GM12875 (cell line): ENCODE results near the gene IQGAP3.
A peak's percentile ranks its signal among the peaks of the same experiment; 100 is the strongest.
"Not testable (repeated sequence)": the region's sequence is repeated elsewhere in the genome, so short reads cannot be mapped to it uniquely, and the experiment has no call there.

ENCODE experiments used
- H3K4me3 ChIP-seq: one replicate; pipeline ENCODE4 v1.5.1; 2011; ENCODE audit warnings: low read depth, low read length, control low read depth
- TF ChIP-seq, protein P1 (sequence below): IDR thresholded peaks from 2 replicates; pipeline ENCODE4 v1.5.1; 2011; ENCODE audit warnings: low read depth, mild to moderate bottlenecking, control low read depth, inconsistent platforms, low read length, moderate library complexity, borderline replicate concordance; ENCODE audit not compliant: insufficient read depth

The IQGAP3 gene

DNA sequence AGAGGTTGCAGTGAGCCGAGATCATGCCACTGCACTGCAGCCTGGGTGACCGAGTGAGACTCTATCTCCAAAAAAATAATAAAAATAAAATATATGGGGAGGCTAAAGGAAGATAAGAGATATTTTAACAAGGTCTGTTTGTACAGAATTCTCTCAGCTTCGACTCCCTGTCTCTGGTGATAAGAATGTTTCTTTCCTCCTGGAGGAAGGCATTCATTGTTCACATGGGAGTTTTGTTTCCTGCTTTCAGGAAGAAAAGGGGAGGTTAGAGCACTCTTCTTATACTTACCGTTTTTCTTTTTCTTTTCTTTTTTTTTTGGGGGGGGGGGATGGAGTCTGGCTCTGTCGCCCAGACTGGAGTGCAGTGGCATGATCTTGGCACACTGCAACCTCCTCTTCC is 17.2 kb upstream of the IQGAP3 start:
- H3K4me3 ChIP-seq = no peak overlapping the region
- TF ChIP-seq, protein P1, sequence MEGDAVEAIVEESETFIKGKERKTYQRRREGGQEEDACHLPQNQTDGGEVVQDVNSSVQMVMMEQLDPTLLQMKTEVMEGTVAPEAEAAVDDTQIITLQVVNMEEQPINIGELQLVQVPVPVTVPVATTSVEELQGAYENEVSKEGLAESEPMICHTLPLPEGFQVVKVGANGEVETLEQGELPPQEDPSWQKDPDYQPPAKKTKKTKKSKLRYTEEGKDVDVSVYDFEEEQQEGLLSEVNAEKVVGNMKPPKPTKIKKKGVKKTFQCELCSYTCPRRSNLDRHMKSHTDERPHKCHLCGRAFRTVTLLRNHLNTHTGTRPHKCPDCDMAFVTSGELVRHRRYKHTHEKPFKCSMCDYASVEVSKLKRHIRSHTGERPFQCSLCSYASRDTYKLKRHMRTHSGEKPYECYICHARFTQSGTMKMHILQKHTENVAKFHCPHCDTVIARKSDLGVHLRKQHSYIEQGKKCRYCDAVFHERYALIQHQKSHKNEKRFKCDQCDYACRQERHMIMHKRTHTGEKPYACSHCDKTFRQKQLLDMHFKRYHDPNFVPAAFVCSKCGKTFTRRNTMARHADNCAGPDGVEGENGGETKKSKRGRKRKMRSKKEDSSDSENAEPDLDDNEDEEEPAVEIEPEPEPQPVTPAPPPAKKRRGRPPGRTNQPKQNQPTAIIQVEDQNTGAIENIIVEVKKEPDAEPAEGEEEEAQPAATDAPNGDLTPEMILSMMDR = no peak

DNA sequence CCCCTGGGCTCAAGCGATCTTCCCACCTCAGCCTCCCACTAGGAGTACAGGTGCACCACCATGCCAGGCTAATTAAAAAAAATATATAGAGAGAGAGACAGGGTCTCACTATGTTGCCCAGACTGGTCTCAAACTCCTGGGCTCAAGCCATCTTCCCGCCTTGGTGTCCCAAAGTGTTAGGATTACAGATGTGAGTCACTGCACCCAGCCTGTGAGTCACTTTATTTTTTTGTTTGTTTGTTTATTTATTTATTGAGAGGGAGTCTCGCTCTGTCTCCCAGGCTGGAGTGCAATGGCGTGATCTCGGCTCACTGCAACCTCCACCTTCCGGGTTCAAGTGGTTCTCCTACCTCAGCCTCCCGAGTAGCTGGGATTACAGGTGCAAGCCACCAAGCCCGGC is 15.6 kb upstream of the IQGAP3 start:
- H3K4me3 ChIP-seq = not testable (repeated sequence)

DNA sequence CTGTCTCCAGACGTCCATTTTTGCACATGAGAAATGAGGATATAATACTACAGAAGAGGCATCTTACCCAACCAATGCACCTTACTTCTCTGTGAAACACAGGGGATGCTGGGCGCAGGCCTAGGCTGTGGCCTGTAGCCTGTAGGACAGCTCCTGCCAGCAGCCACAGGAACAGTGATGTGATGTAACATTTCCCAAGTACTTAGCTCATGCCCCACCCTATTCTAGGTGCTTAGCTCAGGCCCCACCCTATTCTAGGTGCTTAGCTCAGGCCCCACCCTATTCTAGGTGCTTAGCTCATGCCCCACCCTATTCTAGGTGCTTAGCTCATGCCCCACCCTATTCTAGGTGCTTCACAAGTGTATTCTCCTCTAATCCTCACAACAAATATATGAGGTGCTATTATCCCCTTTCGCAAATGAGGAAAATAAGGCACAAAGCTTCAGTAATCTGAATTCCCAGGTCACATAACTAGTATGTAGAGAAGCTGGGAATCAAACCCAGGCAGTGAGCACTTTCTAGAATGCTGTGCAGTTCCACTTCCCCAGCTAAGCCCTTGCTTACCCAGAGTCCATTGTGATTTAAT is 14.6 kb upstream of the IQGAP3 start:
- H3K4me3 ChIP-seq = no peak overlapping the region
- TF ChIP-seq, protein P1 = no peak

DNA sequence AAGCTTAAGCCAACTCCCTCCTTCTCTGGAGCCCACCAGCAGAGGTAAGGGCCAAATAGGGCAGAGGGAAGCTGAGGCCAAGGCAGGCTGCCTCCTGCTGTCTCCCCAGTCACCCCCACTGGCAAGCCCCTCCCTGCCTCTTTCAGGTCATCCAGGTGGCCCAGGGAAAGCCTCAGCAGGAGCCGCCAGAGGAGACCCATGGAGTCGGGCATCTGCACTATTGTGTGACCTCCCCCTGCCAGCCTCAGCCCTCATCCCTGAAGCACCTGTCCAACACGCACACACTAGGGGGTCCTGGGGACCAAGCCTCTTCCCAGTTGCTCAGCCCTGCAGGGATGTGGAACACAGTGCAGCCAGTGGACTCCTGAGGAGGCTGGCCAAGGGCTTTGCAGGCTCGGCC is 14.0 kb upstream of the IQGAP3 start:
- no peak overlapping the region for H3K4me3 ChIP-seq
- TF ChIP-seq, protein P1 = no peak

DNA sequence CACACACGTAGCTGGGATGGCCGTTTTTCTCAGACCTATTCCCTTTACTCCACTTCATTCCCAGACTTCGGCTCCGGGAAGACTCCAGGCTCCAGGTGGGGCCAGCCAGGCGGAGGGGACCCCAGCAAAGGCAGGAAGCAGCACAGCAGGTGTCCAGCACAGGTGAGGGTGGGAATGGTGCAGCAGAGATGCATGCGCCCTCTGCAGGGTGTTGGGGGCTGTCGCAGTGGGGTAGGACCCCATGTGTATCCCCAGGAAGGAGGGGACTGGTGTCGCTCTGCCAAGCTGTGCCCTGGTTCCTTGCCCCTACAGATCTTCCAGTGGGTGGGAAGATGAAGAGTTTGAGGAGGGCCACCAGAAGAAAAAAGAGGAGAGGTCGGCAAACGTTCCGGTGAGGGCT is 12.4 kb upstream of the IQGAP3 start:
- no peak overlapping the region for H3K4me3 ChIP-seq
- TF ChIP-seq, protein P1 = peak; percentile 66

DNA sequence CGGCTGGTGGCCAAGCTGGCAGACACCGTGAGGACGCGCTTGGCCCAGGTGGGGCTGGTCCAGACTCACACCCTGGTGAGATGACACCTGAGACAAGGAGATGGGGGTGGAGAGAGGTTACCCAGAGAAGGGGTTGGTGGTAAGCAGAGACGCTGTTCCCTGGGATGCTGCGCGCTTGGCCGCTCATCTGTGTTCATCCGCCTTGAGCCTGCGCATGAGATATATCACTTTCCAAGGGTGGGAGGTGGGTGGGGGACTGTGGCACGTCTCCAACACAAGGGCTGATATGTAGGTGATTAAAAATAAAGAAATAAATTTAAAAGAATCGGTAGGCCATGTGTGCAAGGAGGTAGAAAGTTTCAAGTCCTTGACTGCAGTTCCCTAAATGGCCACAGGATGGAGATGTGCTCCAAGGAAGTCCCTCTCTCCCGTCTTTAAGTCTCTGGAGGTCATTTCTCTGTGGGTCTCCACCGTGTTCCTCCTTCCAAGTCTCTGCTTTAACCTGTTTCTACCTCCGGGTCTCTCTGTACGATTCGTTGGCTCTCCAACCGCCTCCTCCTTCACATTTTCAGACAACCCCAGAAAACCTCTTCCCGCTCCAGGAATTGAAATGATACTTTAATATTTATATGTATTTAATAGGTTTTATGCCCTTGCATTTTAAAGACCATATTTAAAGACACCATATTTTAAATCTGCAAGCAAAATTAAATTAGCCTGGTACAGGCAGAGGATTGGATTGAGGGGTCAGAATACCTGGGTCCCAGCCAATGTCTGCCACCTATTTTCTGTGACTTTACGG is 11.7 kb upstream of the IQGAP3 start:
- TF ChIP-seq, protein P1 = peak; percentile 85
- no peak overlapping the region for H3K4me3 ChIP-seq

DNA sequence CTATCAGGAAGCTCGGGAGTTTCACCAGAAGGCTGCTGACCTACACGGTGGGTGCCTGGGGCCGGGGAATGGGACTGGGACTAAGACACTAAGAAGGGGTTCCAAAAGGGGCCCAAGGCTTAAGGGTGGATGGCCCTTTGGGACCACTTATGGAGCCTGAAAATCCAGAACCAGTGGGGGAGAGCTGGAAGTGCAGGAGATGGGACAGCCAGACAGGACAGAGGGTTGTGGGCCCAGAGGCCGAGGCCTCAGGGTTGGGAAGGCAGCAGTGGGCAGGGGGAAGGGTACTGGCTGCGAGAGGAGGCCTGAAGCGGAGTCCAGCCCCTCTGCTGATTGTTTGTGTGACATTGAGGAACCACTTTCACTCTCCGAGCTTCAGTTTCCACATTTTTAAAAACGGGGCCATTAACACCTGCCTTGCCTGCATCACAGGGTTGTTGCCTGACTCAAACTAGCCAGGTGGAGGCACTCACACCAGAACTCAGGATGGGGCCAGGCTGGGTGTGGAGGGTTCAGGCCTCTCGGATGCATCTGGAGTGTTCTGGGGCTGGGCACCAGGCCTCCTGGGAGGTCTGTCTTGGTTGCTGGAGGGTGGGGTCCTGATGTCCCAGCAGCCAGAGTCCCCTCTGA is 10.1 kb upstream of the IQGAP3 start:
- H3K4me3 ChIP-seq = peak overlapping the region; percentile 45
- TF ChIP-seq, protein P1 = 0 out of 2 replicates have a peak, but pooled peaks have one; percentile 10
